Eye (tissue), 1 donor: Measurements from ENCODE around the gene CHRNB4.

Source experiments
- DNase-seq: peaks from one replicate; pipeline ENCODE4 v3.0.0-alpha.2; 2015

Gene CHRNB4

DNA sequence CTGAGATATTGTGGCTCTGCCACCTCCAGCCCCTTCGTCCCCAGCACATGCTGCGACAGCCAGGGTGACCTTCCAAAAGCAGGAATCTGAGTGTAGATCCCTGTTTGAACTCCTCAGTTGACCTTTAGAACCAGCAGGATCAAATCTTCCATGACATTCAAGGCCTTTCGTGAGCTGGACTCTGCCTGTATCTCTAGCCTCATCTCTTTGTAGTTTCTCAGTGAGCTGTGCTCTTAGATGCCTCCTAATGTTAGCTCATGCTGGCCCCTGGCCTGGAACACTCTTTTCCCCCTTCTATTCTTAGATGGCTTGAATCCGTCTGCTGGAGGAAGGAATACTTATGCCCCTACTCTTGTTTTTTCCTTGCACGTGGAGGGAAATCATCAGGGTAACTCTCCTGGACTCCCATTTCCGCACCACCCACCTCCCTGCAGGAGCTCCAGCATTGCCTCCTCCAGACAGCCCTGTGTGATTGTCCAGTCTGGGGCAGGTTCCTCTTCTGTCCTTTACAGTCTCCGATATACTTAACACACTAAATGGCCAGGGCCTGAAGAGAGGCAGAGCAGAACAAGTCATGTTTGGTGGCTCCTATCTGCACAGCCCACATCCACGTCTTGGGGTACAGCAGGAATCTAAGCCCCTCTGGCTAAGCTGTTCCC, 26.7 kb upstream of the CHRNB4 start:
- DNase-seq, result no peak

DNA sequence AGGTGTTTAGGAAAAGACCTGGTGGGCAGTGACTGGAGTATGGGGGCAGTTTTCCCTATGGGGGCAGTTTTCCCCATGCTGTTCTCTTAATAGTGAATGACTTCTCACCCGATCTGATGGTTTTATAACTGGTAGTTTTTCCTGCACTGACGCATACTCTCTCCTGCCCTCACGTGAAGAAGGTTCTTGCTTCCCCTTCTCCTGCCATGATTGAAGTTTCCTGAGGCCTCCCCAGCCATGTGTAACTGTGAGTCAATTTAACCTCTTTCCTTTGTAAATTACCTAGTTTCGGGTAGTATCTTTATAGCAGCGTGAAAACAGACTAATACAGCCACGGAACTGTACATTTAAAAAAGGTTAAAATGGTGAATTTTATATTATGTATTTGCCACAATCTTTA, 25.0 kb upstream of the CHRNB4 start:
- DNase-seq, result no peak

DNA sequence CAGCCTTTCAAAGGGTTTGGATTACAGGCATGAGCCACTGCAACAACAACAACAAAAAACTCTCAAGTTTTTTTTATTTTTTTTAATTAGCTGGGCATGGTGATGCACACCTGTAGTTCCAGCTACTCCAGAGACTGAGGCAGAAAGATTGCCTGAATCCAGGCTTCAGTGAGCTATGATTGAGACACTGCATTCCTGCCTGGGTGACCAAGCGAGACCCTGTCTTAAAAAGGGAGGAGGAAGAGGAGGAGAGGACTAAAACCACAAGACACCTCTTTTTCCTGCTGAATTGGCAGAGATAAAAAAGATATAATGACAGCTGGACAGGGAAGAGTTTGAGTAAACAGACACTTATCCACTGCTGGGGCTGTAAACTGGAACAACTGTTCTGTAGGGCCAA, 22.7 kb upstream of the CHRNB4 start:
- DNase-seq, result no peak

DNA sequence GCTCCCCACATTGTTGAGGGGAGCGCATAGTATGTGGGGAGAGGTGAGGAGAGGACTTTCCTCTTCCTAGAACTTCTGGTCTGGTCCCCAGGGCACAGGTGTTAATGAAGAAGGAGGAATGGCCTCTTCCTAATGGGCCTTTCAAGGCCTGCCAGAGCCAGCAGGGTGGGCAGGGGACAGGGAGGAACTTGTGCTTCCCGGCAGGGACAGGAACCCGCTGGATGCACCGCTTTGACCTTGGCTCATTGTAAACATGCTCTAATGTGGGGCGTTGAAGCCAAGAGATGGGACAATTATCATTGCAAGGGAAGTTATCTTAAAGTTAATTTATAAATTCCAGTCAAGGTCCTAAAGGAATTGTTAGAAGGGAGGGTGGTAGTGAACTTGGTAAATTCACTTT, 21.0 kb upstream of the CHRNB4 start:
- DNase-seq, result no peak

DNA sequence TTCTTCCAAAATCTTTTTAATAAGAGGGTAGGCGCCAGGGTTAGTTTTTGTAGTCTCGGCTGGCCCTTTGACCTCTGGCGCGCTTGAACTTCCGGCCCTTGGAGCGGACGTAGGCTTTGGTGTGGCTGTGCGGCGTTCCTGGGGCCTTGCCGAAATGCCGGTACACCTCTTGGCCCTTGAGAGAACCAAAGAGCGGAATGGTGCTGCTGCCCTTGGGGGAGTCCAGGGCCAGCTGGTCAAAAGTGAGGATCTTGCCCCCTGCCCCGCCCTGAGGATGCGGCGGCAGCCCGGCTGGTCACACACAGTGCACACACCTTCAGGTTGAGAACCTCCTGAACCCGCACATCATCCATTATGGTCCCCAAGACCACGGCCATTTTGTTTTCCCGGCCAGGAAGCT, 20.0 kb upstream of the CHRNB4 start:
- DNase-seq, result no peak

DNA sequence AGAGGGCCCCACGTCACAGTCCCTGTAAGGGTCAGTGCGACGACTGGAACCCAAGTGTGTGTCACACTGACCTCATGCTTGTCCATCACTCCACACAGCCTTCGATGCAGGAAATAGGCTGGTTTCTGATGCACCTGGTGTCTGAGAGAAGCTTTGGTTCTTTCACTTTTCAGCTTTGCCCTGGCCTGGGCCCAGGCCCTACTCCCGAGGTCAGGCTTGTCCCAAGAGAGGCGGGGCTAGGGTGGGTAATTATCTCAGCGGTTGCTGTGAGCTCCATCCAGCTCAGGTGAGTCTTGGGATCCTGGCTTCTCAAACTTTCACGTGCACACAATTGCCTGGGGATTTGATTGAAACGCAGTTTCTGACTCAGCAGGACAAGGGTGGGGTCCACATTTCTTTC, 19.6 kb upstream of the CHRNB4 start:
- no peak for DNase-seq

DNA sequence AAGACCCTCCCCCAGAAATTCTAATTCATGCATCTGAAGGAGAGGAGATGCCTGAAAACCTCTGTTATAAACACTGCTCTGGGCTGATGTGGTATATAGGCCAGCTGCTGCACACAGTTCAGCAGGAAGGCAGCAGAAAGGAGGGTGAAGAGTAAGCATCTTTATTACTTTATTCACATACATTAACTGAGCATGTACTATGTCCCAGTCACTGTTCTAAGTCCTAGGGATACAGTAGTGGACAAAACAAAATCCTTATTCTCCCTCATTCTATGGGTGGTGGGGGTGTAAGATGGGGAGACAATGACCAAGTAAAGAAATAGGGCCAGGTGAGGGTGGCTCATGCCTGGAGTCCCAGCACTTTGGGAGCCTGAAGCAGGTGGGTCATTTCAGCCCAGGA, 17.8 kb upstream of the CHRNB4 start:
- DNase-seq, result no peak

DNA sequence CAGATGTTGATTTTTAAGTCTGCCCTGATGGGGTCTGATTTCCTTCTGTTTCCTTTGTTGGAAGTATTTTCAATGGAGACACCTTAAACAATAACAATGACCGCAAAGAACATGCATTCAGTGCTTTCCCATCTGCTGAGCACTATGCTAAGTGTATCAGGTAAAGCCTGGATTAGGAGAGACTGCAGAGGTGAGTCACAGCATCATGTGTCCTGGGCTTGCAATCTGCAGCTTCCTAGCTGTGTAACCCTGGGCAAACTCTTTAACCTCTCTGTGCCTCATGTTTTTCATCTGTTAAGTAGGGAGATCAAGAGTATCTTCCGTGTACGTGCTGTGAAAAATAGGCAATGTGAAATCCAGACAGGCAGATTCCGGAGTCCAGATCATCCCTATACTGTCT, 13.3 kb upstream of the CHRNB4 start:
- no peak for DNase-seq

DNA sequence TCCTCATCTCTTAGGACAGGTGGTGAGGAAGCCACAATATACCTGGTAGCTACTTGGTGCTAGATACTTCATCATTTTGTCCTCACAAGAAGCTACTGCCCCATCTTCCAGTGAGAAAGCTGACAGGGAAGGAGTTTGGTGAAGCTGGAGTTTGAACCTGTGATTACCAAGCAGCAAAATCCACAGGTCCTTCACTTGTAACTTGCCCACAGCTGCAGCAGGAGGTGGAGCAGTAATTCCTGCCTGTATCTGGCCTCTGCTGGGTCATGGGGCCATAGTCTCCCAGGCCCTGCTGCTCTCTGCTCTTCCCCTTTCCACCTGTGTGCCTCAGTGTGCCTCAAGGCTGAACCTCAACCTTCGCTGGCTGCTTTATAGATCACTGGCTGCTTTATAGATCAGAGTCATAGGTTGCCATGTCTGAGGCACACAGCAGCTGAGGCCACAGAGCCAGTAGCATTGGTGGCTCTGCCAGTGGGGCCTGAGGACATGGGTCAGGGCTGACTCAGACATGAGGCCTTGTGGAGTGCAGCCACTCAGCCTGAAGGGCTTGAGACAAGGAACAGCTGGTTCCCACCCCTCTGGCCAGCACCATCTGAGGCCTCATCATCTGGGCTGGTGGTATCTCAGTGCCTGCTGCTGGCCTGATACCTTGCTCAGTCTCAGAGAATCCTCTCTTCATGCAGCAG, 11.1 kb upstream of the CHRNB4 start:
- DNase-seq, result no peak

DNA sequence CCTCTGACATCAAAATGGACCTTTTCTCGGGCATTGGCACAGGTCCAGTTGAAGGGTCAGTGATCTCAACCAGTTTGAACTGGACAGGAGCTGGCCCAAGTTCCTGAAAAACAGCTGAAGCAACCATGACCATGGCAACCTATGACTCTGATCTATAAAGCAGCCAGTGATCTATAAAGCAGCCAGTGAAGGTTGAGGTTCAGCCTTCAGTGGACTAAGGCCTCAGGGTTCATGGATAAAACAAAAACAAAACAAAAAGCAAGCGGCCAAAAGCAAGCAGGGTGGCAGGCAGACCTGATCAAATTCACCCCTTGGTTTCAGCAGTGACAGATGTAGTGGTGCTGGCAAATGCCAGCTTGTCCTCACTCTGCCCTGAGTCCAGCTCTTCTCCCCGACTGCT, 10.0 kb upstream of the CHRNB4 start:
- no peak for DNase-seq

DNA sequence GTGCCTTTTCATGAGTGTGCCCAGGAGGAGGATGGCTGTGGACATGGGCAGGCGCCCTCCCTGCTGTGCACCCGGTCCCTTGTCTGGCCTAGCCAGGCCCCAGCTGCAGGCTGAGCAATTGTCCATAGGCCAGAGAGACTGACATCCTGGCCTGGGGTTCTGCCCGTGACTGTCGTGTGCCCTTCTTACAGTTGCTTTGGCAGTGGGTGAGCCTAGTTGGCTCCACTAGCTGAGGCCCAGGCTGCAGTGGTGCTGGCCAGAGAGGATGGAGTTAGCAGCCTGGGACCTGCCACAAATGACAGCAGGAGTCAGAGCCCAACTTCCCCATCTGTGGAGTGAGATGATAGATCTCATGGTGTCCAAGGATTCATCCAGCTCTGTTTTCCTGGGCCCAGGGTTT, 9.0 kb upstream of the CHRNB4 start:
- no peak for DNase-seq

DNA sequence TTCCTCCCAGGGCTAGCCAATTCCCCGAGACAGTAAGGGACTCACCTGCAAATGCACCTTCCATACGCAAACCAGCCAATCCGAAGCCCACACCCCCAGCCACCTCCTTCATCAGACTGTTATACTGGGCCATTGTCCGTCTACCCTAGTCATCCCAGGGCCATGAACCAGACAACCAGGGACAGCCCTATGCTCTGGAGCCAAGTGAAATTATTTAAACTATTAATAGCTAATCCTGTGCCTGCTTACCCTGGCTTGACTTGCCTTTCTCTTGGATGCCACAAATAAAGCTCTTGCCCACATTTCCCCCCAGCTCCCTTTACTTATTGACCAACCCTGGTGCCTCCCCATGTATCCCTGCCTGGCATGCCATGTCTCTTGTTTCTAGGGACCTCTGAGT, 4.0 kb upstream of the CHRNB4 start:
- no peak for DNase-seq

DNA sequence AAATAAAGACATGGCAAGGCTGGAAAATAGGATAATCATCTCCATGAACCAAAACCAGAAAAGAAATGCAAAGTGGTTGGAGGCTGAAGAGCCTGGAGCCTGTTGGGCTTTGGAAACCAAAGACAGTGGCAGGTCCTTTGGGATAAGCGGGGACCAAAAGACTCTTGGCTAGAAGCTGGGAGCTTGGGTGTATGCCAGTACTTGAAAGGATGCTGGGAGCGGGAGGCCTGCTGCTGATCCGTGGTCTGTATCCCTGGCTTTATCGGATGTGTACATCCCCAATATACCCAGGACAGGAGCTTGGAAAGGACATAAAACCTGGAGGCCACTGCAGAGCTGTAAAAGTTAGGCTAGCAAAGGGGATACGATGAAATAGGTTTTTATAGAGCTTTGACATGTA, 1.3 kb upstream of the CHRNB4 start:
- no peak for DNase-seq

DNA sequence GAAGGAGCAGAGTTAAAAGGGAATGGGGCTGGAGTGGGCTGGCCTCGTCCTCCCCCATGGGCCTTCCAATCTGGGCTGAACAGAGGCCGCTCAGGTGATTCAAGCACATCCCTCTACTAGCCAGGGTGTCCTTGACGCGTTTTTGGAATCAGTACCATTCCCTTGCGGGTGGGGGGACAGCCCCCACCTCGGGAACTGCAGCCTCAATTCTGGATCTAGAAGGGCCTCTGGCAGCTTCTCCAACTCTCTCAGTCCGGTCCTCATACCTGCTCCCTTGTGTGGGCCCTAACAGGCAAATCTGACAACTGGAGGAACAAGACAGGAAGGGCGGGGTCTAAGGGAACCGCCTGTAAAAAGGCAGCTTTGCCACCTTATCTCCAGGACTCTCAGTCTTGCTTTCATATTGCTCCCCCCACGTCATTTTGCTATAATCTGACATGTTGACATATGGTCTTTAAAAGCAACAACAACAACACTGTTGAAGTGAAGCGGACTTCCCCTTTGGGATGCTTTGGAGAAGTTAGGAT, 802 bp upstream of the CHRNB4 start:
- no peak for DNase-seq

DNA sequence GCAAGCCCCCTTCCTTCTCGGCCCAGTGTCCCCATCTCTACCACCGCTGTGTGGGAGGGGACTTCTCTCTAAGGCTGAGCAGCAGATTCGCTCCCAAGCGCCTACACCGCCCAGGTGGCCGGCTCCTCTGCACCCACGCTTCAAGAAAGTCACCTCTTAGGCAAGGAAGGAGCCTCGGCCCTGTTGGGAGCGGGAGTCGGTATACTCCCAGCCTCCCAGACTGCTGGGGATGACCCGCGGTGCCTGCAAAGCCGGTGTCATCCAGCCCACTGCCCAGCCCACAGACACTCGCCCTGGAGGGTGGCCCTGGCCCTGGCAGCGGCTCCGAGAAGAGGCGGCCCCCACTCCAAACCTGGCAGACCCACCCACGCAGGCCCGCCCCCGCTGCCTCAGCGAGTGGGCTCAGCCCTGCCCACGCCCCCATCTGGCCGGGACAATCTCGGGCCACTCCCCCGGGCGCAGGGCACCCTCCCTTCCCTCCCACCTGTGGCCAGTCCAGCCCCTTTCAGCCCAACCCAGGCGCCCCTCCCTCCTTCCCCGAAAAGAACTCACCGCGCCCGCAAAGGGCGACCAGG, 396 bp downstream of the CHRNB4 start:
- DNase-seq, result no peak

DNA sequence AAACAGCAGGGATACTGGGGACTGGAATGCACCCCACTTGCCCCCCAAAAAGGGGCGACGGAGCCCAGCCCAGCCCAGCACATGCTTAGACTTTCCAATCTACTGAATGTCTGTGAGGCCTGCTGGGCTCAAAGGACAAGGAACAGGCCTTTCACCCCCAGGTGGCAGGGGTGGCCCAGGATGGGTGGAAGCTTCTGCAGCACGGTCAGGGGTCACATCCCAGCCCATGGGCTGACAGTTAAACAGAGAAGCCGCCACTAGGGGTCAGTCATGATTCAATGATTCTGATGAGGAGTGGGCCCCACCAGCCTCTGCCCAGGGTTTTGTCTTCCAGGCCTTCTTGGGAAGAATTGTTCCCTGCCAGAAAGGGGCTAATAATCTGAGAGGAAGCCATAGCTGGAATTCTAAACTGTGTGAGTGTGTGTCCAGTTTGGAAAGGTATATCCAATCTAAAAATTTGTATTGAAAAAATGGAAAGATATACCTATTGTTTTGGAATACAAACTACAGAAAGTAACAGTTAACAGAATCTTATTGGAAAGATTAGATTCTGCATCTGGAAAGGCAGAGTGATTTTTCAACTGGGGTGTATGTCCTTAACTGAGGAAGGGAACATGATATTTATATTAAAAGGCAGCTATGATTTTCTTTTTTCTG, 2.2 kb downstream of the CHRNB4 start:
- DNase-seq, result peak; percentile 97

DNA sequence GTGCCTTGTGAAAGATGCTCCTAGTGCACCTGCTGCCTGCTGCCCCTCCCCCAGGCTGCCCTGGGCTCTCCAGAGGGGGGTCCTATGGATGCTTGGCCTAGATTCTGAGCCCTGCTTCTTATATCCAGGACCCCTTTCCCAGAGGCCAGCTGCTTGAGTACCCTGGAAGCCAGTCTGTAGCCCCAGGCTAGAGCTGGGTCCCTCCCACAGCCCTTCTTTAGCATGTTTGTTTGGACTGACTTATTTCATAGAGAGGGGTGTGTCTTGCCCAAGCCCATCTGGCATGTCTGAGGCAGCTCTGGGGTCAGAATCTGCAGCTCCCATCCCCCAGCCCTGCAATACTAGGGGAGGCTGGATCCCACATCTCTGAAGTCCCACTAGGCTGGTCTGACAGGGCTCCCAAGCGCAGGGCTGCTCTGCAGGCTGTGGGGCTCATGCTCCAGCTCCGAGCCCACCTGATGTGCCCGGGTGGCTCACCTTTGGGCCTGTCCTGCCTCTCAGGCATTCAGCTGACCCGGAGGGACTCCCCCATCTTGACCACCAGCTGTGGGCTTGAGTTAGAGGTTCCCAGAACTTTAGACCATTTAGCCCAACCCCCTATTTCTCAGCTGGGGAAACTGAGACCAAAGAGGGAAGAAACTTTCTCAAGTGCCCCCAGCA, 3.1 kb downstream of the CHRNB4 start:
- DNase-seq, result peak; percentile 90

DNA sequence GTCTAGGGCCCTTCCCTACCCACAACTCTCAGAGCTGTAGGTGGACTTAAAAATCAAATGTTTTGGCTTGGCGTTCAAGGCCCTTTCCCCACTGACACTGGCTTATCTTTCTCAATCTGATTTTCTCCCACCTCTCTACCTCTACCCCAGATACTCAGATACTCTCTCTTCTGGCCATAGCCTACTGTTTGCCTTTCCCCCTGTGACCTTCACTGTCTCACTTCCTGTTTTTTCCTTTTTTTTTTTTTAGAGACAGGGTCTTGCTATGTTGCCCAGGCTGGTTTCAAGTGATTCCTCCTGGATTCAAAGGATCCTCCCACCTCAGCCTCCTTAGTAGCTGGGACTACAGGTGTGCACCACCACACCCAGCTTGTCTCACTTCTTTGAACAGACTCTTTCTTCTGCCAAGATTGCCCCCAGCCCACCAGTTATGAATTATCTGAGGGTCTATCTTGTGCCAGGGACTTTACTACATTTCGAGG, 4.6 kb downstream of the CHRNB4 start:
- DNase-seq, result no peak

DNA sequence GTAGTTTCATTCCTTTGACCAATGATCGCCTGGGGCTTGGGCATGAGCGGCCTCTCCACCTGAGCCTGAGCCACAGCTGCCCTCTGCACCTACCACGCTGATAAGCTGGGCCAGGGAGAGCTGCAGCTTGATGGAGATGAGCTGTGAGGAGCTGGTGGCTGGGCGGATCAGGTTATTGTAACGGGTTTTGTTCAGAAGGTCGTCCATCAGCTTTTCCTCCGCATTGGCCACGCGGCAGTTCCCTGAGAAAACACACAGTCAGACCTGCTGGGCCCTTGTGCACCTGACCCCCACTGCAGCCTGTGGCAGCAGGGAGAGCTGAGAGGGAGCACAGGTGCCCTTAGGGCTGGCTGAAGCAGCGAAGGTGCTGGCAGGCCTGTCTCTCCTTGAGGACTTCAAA, 5.7 kb downstream of the CHRNB4 start:
- no peak for DNase-seq

DNA sequence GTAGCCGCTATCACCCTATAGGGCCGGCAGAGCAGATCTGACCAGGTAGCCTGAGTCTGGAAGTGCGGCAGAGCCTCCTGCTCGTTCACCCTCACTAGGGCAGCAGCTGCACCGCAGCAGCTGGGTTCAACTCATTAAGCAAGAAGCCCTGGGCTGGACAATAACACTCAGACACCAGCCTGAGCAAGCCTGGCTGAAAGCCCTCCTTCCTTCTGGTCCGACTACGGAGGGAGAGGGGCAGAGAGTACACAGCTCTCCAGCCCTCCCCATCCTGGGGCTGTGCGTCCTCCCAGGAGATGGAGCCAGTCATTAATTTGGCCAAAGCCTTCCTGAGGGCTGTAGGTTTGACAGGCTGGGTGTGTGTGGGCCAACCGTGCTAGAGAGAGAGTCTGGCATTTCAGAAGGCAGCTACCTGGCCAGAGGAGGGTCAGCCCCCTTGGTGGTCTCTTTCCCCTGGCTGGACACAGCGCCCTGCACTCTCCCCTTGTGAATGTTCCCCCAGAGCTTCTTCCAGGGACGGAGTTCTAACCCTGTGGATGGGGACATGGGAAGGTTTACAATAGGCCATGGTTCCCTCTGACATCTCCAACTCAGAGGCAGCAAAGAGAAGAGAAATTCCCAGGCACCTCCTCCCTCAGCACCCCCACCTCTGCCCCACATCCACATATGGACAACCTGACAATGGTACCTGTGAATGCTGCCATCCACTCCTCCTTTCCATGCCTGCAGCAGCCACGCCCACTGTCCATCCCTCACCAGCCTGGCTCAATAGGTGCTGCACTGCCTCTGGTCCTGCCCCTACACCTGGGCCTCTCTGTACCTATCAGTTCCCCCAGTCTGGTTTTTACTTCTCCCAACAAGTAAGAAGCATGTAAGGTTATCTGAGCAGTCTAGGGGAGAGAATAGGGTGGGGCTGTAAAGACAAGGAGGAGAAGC, 6.5 kb downstream of the CHRNB4 start:
- DNase-seq, result peak; percentile 73

DNA sequence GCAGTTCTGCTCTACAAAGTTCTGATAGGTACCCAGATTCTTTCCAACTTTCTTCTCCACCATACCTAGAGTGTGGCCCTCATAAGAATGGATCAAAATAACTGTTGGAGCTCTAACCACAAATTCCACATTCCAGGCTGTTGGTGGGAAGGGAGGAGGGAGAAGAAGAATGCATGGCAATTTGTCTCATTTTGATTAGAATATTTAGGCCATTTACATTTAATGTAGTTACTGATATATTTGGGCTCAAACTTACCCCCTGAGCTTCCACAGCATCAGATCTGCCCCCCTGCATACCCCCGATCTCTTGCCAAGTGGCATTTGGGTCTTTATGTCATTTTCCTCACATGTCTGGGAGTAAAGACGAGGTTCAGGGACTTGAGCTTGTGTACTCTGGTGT, 7.7 kb downstream of the CHRNB4 start:
- DNase-seq, result no peak
